Colonic mucosa (tissue), 4 donors: Measurements from ENCODE around the gene ZNF22. TPM values are rescaled to one million over a fixed set of nuclear protein-coding genes. Genes with fewer than 3 reads are reported as not detected.

Experiments used
- DNase-seq: peaks from one replicate; pipeline ENCODE4 v3.0.0-alpha.2; 2020
- H3K27ac ChIP-seq: fragments of 200-600 bp; one replicate; pipeline ENCODE4 v1.8.0; 2021
- H3K27me3 ChIP-seq: fragments of 200-600 bp; one replicate; pipeline ENCODE4 v1.8.0; 2021
- H3K36me3 ChIP-seq: fragments of 200-600 bp; one replicate; pipeline ENCODE4 v1.8.0; 2021
- H3K4me1 ChIP-seq: fragments of 200-600 bp; one replicate; pipeline ENCODE4 v1.8.0; 2021; ENCODE audit warnings: mild to moderate bottlenecking
- H3K4me3 ChIP-seq: fragments of 200-600 bp; one replicate; pipeline ENCODE4 v1.8.0; 2021
- H3K9ac ChIP-seq, 2 donors: one replicate each; pipeline ENCODE4 v1.7.0; 2013; ENCODE audit warnings: control low read depth in 2 of 2, low read depth in 2 of 2, low read length in 2 of 2
- H3K9me3 ChIP-seq: fragments of 200-600 bp; one replicate; pipeline ENCODE4 v1.8.0; 2021
- CTCF ChIP-seq: fragments of 200-600 bp; IDR thresholded peaks from one replicate; pipeline ENCODE4 v1.8.0; 2022; ENCODE audit warnings: antibody characterized with exemption, mild to moderate bottlenecking
- intact Hi-C: fragments of 100-400 bp; cut with DNase I; formaldehyde crosslinking; loops from one replicate; pipeline ENCODE4 v1.14.1; 2022
- total RNA-seq, 2 donors: library from RNA; stranded (reverse); fragmentation: NEBNext Ultra II Directional in 1 of 2; extraction: Animal tissue kit (Norgen Biotek cat#: 25700) in 1 of 2; gene quantifications; one replicate each; pipeline ENCODE4 v1.2.1, GENCODE V29; 2021
- donor health status: healthy.
- donor health status: DM: no; HTN: no; CAD: no.
- donor health status: DM: no; HTN: no; CAD: no.

The ZNF22 gene
- total RNA-seq, 2 donors from 2014 or later = 16.5 to 17.3 TPM

DNA sequence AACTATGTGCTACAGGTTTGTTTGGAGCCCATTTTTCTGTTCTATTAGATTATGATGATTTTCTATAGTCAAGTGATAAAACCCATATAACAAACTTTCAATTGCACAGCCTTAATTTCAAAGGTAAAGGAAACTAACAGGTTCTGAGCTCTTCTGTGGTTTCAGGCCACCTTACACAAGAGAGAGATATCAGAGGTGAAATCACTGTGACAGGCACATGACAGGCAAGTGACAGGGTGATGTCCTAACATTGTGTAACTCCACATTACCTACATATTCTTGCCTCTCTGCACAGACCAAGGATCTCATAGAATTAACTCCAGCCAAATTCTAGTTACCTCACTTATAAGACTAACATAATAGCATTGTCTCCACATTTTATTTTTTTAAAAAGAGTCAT lies 35.0 kb downstream of the ZNF22 start:
- H3K27me3 ChIP-seq = no peaks in the 10 kb centered on the region
- H3K4me1 ChIP-seq = no peaks in the 10 kb centered on the region
- H3K36me3 ChIP-seq = no peaks in the 10 kb centered on the region
- no peak overlapping the region for H3K27ac ChIP-seq
- no peaks in the 10 kb centered on the region for H3K9me3 ChIP-seq
- intact Hi-C loops = no loop called here
- TF ChIP-seq CTCF = no peak
- no peak for DNase-seq
- H3K9ac ChIP-seq = no peak overlapping the region
- H3K4me3 ChIP-seq = no peak overlapping the region

DNA sequence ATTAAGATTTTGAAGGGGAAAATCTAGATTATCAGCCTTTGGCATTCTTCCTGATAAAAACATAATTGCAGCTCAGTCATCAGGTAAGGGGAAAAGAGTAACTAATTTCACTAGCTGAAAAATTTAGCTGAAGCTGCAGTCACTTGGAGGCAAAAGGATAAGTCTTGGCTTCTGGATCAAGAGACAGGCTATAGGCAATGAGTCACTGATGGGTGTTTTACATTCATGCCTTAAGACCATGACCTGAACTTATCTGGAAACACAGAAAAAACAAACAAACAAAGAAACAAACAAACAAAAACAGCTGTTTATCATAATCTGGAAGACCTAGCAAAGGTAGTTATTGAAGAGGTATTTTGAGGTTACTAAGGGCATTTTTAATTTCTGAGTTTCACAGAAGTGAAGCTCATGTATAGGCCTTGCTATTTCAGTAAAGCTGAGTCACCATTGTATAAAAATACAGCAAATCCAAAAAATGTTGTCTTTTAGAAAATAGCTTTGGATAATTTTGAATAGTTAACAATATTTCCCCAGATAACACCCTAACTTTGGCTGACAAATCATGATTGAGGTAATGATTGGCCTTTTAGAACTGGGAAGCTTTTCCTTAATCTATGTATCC lies 40.3 kb downstream of the ZNF22 start:
- no peak overlapping the region for H3K4me3 ChIP-seq
- no peaks in the 10 kb centered on the region for H3K4me1 ChIP-seq
- no peak overlapping the region for H3K9ac ChIP-seq
- H3K27ac ChIP-seq = no peak overlapping the region
- H3K36me3 ChIP-seq = no peaks in the 10 kb centered on the region
- H3K27me3 ChIP-seq = no peaks in the 10 kb centered on the region
- intact Hi-C loops = no loop called here
- no peaks in the 10 kb centered on the region for H3K9me3 ChIP-seq
- no peak for TF ChIP-seq CTCF
- no peak for DNase-seq

GRCh38 chr10:45044290-45044689 lies 43.6 kb downstream of the ZNF22 start:
- no peaks in the 10 kb centered on the region for H3K36me3 ChIP-seq
- no peak for DNase-seq
- H3K27ac ChIP-seq = no peak overlapping the region
- intact Hi-C loops = no loop called here
- no peaks in the 10 kb centered on the region for H3K4me1 ChIP-seq
- TF ChIP-seq CTCF = no peak
- H3K9me3 ChIP-seq = no peaks in the 10 kb centered on the region
- H3K9ac ChIP-seq = no peak overlapping the region
- H3K27me3 ChIP-seq = no peaks in the 10 kb centered on the region
- H3K4me3 ChIP-seq = no peak overlapping the region

GRCh38 chr10:45050551-45051235 lies 50.0 kb downstream of the ZNF22 start:
- DNase-seq = no peak
- no peaks in the 10 kb centered on the region for H3K36me3 ChIP-seq
- H3K4me1 ChIP-seq = no peaks in the 10 kb centered on the region
- H3K27ac ChIP-seq = no peak overlapping the region
- intact Hi-C loops = no loop called here
- H3K27me3 ChIP-seq = no peaks in the 10 kb centered on the region
- no peak overlapping the region for H3K4me3 ChIP-seq
- no peak overlapping the region for H3K9ac ChIP-seq
- H3K9me3 ChIP-seq = no peaks in the 10 kb centered on the region
- TF ChIP-seq CTCF = no peak

- no peak for TF ChIP-seq CTCF
- no peaks in the 10 kb centered on the region for H3K4me1 ChIP-seq
- no peak for DNase-seq
- H3K36me3 ChIP-seq = no peaks in the 10 kb centered on the region
- H3K4me3 ChIP-seq = no peak overlapping the region
- H3K27me3 ChIP-seq = no peaks in the 10 kb centered on the region
- H3K27ac ChIP-seq = no peak overlapping the region
- H3K9me3 ChIP-seq = no peaks in the 10 kb centered on the region
- H3K9ac ChIP-seq = no peak overlapping the region
- intact Hi-C loops = no loop called here
Observed at GRCh38 chr10:45052700-45053099, 52.0 kb downstream of the ZNF22 start.
